Aorta (tissue), 5 donors: Measurements from ENCODE around the gene PUSL1. TPM values are rescaled to one million over a fixed set of nuclear protein-coding genes. Genes with fewer than 3 reads are reported as not detected.

Experiments
- ATAC-seq: fragments of 200-7000 bp; cut with Tn5 transposase; one replicate; pipeline ENCODE4 v1.9.1; 2022; ENCODE audit warnings: moderate library complexity; ENCODE audit not compliant: low FRiP score
- DNase-seq, 2 donors: peaks; one replicate each; pipeline ENCODE4 v3.0.0-alpha.2; 2020
- H3K27ac ChIP-seq, 2 donors: one replicate each; pipeline ENCODE4 v1.5.1; 2013; ENCODE audit warnings: low read length in 2 of 2, mild to moderate bottlenecking in 2 of 2, moderate library complexity in 2 of 2, control low read depth in 1 of 2, inconsistent platforms in 1 of 2, low read depth in 1 of 2
- H3K27me3 ChIP-seq, 2 donors: one replicate each; pipeline ENCODE4 v1.6.1; 2013; ENCODE audit warnings: control low read depth in 1 of 2, low read length in 1 of 2, mild to moderate bottlenecking in 1 of 2, moderate library complexity in 1 of 2; ENCODE audit not compliant: insufficient read depth in 2 of 2, control insufficient read depth in 1 of 2
- H3K36me3 ChIP-seq, 2 donors: one replicate each; pipeline ENCODE4 v1.6.1; 2013; ENCODE audit warnings: control low read depth in 1 of 2, low read length in 1 of 2, mild to moderate bottlenecking in 1 of 2; ENCODE audit not compliant: insufficient read depth in 2 of 2, control insufficient read depth in 1 of 2
- H3K4me1 ChIP-seq, 2 donors: one replicate each; pipeline ENCODE4 v1.6.1; 2013; ENCODE audit warnings: low read length in 2 of 2, control low read depth in 1 of 2, mild to moderate bottlenecking in 1 of 2, moderate library complexity in 1 of 2; ENCODE audit not compliant: insufficient read depth in 2 of 2, control insufficient read depth in 1 of 2
- H3K4me3 ChIP-seq, 2 donors: one replicate each; pipeline ENCODE4 v1.5.1; 2013; ENCODE audit warnings: low read length in 2 of 2, control low read depth in 1 of 2, mild to moderate bottlenecking in 1 of 2
- H3K9me3 ChIP-seq: one replicate; pipeline ENCODE4 v1.6.1; 2013; ENCODE audit warnings: mild to moderate bottlenecking, low read length; ENCODE audit not compliant: control insufficient read depth
- WGBS, 2 donors: extraction: QIAGEN DNeasy Blood & Tissue Kit; methylation state at CpG; one replicate each; pipeline ENCODE4 v1.1.7; 2013; 5-methylcytosine and 5-hydroxymethylcytosine counted together
- intact Hi-C, 2 donors: fragments of 100-400 bp; cut with DNase I; formaldehyde crosslinking; loops; one replicate each; pipeline versions ENCODE4 v1.14.2 to v1.15.0; 2022
- polyA plus RNA-seq, 2 donors: library from polyadenylated mRNA; stranded (reverse); fragments of 200-250 nt; gene quantifications; one replicate each; pipeline ENCODE4 v1.2.3, GENCODE V29; 2013
- total RNA-seq, 2 donors: library from RNA; stranded (reverse); fragmentation: NEBNext Ultra II Directional; extraction: Animal tissue kit (Norgen Biotek cat#: 25700); gene quantifications; one replicate each; pipeline ENCODE4 v1.2.1, GENCODE V29; 2021
- donor health status: healthy with polysubstance abuse.
- donor health status: Bipolar disorder and iron deficiency.
- donor health status: DM: no; HTN: no; CAD: no.
- donor health status: DM: no; HTN: no; CAD: no.
- donor health status: DM: yes; HTN: yes; CAD: no.

The PUSL1 gene
- total and polyA plus RNA-seq, 4 donors: 5.8 to 13.7 (median 10.0) TPM

GRCh38 chr1:1274931-1275431 is 33.4 kb upstream of the PUSL1 start:
- Histone ChIP-seq H3K4me1 (no peaks in the 10 kb centered on the region), H3K27me3 (no peaks in the 10 kb centered on the region), H3K9me3 (no peaks in the 10 kb centered on the region), H3K36me3 (no peaks in the 10 kb centered on the region), H3K27ac (no peak overlapping the region), H3K4me3 (no peak overlapping the region)
- intact Hi-C loops: no loop called here
- ATAC-seq (no peak), DNase-seq (no peak)
- 84 to 90% methylated on average over 15 of the region's 15 CpGs for WGBS, 2 donors

- intact Hi-C loops: no loop called here
- Histone ChIP-seq H3K4me3 (no peak overlapping the region), H3K4me1 (no peaks in the 10 kb centered on the region), H3K9me3 (no peaks in the 10 kb centered on the region), H3K27ac (no peak overlapping the region), H3K27me3 (no peaks in the 10 kb centered on the region), H3K36me3 (no peaks in the 10 kb centered on the region)
- DNase-seq (no peak), ATAC-seq (no peak)
- WGBS, 2 donors: 89 to 90% methylated on average over 9 of the region's 9 CpGs
Measured at GRCh38 chr1:1275836-1276235, 32.6 kb upstream of the PUSL1 start.

GRCh38 chr1:1278620-1279019 is 29.8 kb upstream of the PUSL1 start:
- ATAC-seq: no peak
- H3K27ac ChIP-seq: no peak overlapping the region
- no peak for DNase-seq
- H3K9me3 ChIP-seq: no peaks in the 10 kb centered on the region
- intact Hi-C loops: no loop called here
- H3K36me3 ChIP-seq: no peaks in the 10 kb centered on the region
- H3K4me3 ChIP-seq: no peak overlapping the region
- H3K4me1 ChIP-seq: no peaks in the 10 kb centered on the region
- H3K27me3 ChIP-seq: no peaks in the 10 kb centered on the region
- WGBS, 2 donors: 95 to 96% methylated on average over 13 of the region's 13 CpGs

- H3K4me3 ChIP-seq: no peak overlapping the region
- DNase-seq: no peak
- intact Hi-C loops: no loop called here
- no peak overlapping the region for H3K27ac ChIP-seq
- no peaks in the 10 kb centered on the region for H3K4me1 ChIP-seq
- no peaks in the 10 kb centered on the region for H3K36me3 ChIP-seq
- no peak for ATAC-seq
- WGBS, 2 donors: 94 to 95% methylated on average over 16 to 17 of the region's 17 CpGs
- no peaks in the 10 kb centered on the region for H3K27me3 ChIP-seq
- H3K9me3 ChIP-seq: no peaks in the 10 kb centered on the region
Measured at GRCh38 chr1:1279028-1279427, 29.4 kb upstream of the PUSL1 start.

GRCh38 chr1:1280782-1281481 is 27.5 kb upstream of the PUSL1 start:
- Histone ChIP-seq H3K36me3 (no peaks in the 10 kb centered on the region), H3K4me1 (no peaks in the 10 kb centered on the region), H3K27ac (no peak overlapping the region), H3K9me3 (no peaks in the 10 kb centered on the region), H3K4me3 (no peak overlapping the region), H3K27me3 (no peaks in the 10 kb centered on the region)
- 91 to 93% methylated on average over 21 of the region's 21 CpGs for WGBS, 2 donors
- intact Hi-C loops: loop anchor here in 1 of 2 donors (10.0 kb wide), 1 partner anchor 136 kb away; no protein-coding TSS in a partner anchor
- ATAC-seq (peak; percentile 9), DNase-seq (no peak)

GRCh38 chr1:1281533-1282321 is 26.7 kb upstream of the PUSL1 start:
- Histone ChIP-seq H3K4me3 (no peak overlapping the region), H3K9me3 (no peaks in the 10 kb centered on the region), H3K4me1 (no peaks in the 10 kb centered on the region), H3K27me3 (no peaks in the 10 kb centered on the region), H3K36me3 (no peaks in the 10 kb centered on the region), H3K27ac (no peak overlapping the region)
- 46 to 51% methylated on average over 24 to 26 of the region's 26 CpGs for WGBS, 2 donors
- intact Hi-C loops: loop anchor here in 1 of 2 donors (10.0 kb wide), 1 partner anchor 137 kb away; no protein-coding TSS in a partner anchor
- DNase-seq (no peak), ATAC-seq (no peak)

GRCh38 chr1:1282998-1283397 is 25.4 kb upstream of the PUSL1 start:
- Histone ChIP-seq H3K36me3 (no peaks in the 10 kb centered on the region), H3K9me3 (no peaks in the 10 kb centered on the region), H3K4me3 (no peak overlapping the region), H3K4me1 (no peaks in the 10 kb centered on the region), H3K27ac (no peak overlapping the region), H3K27me3 (no peaks in the 10 kb centered on the region)
- no peak for DNase-seq
- ATAC-seq: no peak
- intact Hi-C loops: loop anchor here in 1 of 2 donors (10.0 kb wide), 1 partner anchor 138 kb away; no protein-coding TSS in a partner anchor
- WGBS, 2 donors: 82 to 84% methylated on average over 13 to 14 of the region's 14 CpGs

GRCh38 chr1:1283821-1284220 is 24.6 kb upstream of the PUSL1 start:
- H3K36me3 ChIP-seq: no peaks in the 10 kb centered on the region
- H3K4me1 ChIP-seq: no peaks in the 10 kb centered on the region
- H3K9me3 ChIP-seq: no peaks in the 10 kb centered on the region
- 7 to 14% methylated on average over 7 to 8 of the region's 9 CpGs for WGBS, 2 donors
- ATAC-seq (no peak), DNase-seq (no peak)
- no peak overlapping the region for H3K4me3 ChIP-seq
- H3K27me3 ChIP-seq: no peaks in the 10 kb centered on the region
- intact Hi-C loops: loop anchor here in 1 of 2 donors (10.0 kb wide), 1 partner anchor 139 kb away; no protein-coding TSS in a partner anchor
- no peak overlapping the region for H3K27ac ChIP-seq
